T-cell (primary cell): Measurements from ENCODE around the gene BMP5. TPM values are rescaled to one million over a fixed set of nuclear protein-coding genes. Genes with fewer than 3 reads are reported as not detected.

Source experiments
- ATAC-seq, 4 experiments: fragments of 200-7000 bp in 3 of 4; fragments of 150-1000 bp in 1 of 4; cut with Tn5 transposase; replicated peaks in 1 of 4; 1 replicate in 3 of 4; 2 replicates in 1 of 4; pipeline ENCODE4 v1.10.0; 2021; ENCODE audit warnings: moderate library complexity in 3 of 4, mild to moderate bottlenecking in 2 of 4, moderate number of reproducible peaks in 1 of 4
- CTCF ChIA-PET, 2 donors: fragments of 300-600 bp; sonication (Branson Sonifier 250); formaldehyde crosslinking; loops; one replicate each; lab custom pipeline; 2022; ENCODE audit warnings: antibody characterized with exemption in 2 of 2; lab: Charles Lee
- POLR2A ChIA-PET, 2 donors: fragments of 300-600 bp; sonication (Branson Sonifier 250); formaldehyde crosslinking; loops; one replicate each; lab custom pipeline; 2022; ENCODE audit warnings: antibody characterized with exemption in 2 of 2; lab: Charles Lee
- DNase-seq, 35 experiments: peaks; one replicate each; pipeline versions ENCODE4 v3.0.0 to v3.0.0-alpha.2; 2013 to 2023
- H3K27ac ChIP-seq: one replicate; pipeline ENCODE4 v1.5.1; 2013; ENCODE audit warnings: low read length
- H3K27me3 ChIP-seq, 2 experiments: replicated peaks in 1 of 2; 1 replicate in 1 of 2; 2 replicates in 1 of 2; pipeline versions ENCODE4 v1.6.1 to v1.7.0; 2013; ENCODE audit warnings: low read length in 1 of 2, mixed read lengths in 1 of 2; ENCODE audit not compliant: control insufficient read depth in 2 of 2, insufficient read depth in 2 of 2; ENCODE audit errors: extremely low read depth in 1 of 2
- H3K36me3 ChIP-seq, 2 donors: 1 replicate in 1 of 2; 2 replicates in 1 of 2; pipeline versions ENCODE4 v1.6.1 to v1.7.0; 2013; ENCODE audit warnings: low read length in 1 of 2; ENCODE audit not compliant: control insufficient read depth in 2 of 2, insufficient read depth in 1 of 2; ENCODE audit errors: extremely low read depth in 1 of 2
- H3K4me1 ChIP-seq, 2 experiments: 1 replicate in 1 of 2; 2 replicates in 1 of 2; pipeline versions ENCODE4 v1.6.1 to v1.7.0; 2013; ENCODE audit warnings: low read length in 2 of 2, mixed read lengths in 1 of 2; ENCODE audit not compliant: insufficient read depth in 2 of 2, control insufficient read depth in 1 of 2; ENCODE audit errors: extremely low read depth in 1 of 2
- H3K4me3 ChIP-seq, 2 donors: 1 replicate in 1 of 2; 2 replicates in 1 of 2; pipeline versions ENCODE4 v1.5.1 to v1.7.0; 2013; ENCODE audit warnings: mild to moderate bottlenecking in 2 of 2, low read length in 1 of 2, moderate library complexity in 1 of 2; ENCODE audit not compliant: control insufficient read depth in 1 of 2; ENCODE audit errors: extremely low read depth in 1 of 2
- H3K9me3 ChIP-seq: 2 replicates; pipeline ENCODE4 v1.7.0; 2013
- H3K27ac Mint-ChIP-seq, 2 donors: one replicate each; pipeline ENCODE4 v1.8.0; 2020 to 2021; ENCODE audit warnings: mild to moderate bottlenecking in 2 of 2, mixed read lengths in 2 of 2
- H3K27me3 Mint-ChIP-seq, 2 donors: one replicate each; pipeline ENCODE4 v1.8.0; 2021 to 2022; ENCODE audit warnings: mixed read lengths in 2 of 2
- H3K36me3 Mint-ChIP-seq: one replicate; pipeline ENCODE4 v1.8.0; 2021; ENCODE audit warnings: mixed read lengths
- H3K4me1 Mint-ChIP-seq, 3 donors: one replicate each; pipeline ENCODE4 v1.8.0; 2020 to 2022; ENCODE audit warnings: mixed read lengths in 3 of 3, mild to moderate bottlenecking in 1 of 3
- H3K4me3 Mint-ChIP-seq, 3 donors: one replicate each; pipeline ENCODE4 v1.8.0; 2020 to 2022; ENCODE audit warnings: mild to moderate bottlenecking in 3 of 3, mixed read lengths in 3 of 3, moderate library complexity in 3 of 3
- H3K9me3 Mint-ChIP-seq, 3 donors: one replicate each; pipeline ENCODE4 v1.8.0; 2020 to 2022; ENCODE audit warnings: mixed read lengths in 3 of 3
- WGBS: methylation state at CpG from one replicate; pipeline ENCODE4 v1.1.5; 2013; ENCODE audit warnings: missing lambda C conversion rate; ENCODE audit not compliant: insufficient coverage; 5-methylcytosine and 5-hydroxymethylcytosine counted together
- total RNA-seq, 35 experiments: library from RNA in 6 of 35; stranded (reverse) in 6 of 35; fragments of 120-200 nt in 1 of 35; gene quantifications; one replicate each; pipeline versions ENCODE4 v1.2.1 to v1.2.4 and lab custom pipeline; 2013 to 2026

Gene BMP5
- total RNA-seq, 5 donors from 2014 or later (not counting 1 experiment from before 2014, with no cell fraction given), result not detected

DNA sequence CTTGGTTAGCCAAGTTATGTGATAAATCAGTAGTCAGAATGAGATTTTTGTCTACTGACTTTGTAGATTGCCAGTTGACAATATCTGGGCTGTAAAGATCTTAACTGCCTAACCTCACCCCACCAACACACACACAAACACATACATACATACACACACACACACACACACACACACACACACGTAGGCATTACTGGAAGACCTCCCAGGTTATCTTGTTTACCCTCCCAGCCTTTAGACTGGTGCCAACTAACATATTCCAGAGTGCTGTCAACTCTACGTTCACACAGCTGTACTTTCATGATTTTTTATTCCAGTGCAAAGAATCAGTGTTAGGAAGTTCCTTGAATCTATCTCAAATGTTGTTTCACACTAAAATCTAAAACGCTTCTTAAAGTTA lies 38.9 kb downstream of the BMP5 start:
- no peak for ATAC-seq
- POLR2A ChIA-PET, result no interaction called here
- Histone ChIP-seq H3K9me3 (no peaks in the 10 kb centered on the region), H3K4me3 (no peak overlapping the region), H3K4me1 (no peaks in the 10 kb centered on the region), H3K36me3 (no peaks in the 10 kb centered on the region), H3K27ac (no peak overlapping the region), H3K27me3 (no peaks in the 10 kb centered on the region)
- H3K4me1 Mint-ChIP-seq, result no peaks in the 10 kb centered on the region
- no peaks in the 10 kb centered on the region for H3K27me3 Mint-ChIP-seq
- no peak overlapping the region for H3K27ac Mint-ChIP-seq
- H3K36me3 Mint-ChIP-seq, result no peaks in the 10 kb centered on the region
- no peak for DNase-seq
- H3K4me3 Mint-ChIP-seq, result no peak overlapping the region
- WGBS, result 17% methylated on average over 1 of the region's 3 CpGs
- peaks cover 2 to 11% (median 7%) of the 10 kb centered on the region in 3 donors for H3K9me3 Mint-ChIP-seq
- CTCF ChIA-PET, result no interaction called here

- Histone ChIP-seq H3K4me3 (no peak overlapping the region), H3K9me3 (no peaks in the 10 kb centered on the region), H3K4me1 (no peaks in the 10 kb centered on the region), H3K27ac (no peak overlapping the region), H3K36me3 (no peaks in the 10 kb centered on the region), H3K27me3 (no peaks in the 10 kb centered on the region)
- H3K4me1 Mint-ChIP-seq, result no peaks in the 10 kb centered on the region
- ChIA-PET POLR2A (no interaction called here), CTCF (no interaction called here)
- no peaks in the 10 kb centered on the region for H3K27me3 Mint-ChIP-seq
- DNase-seq (no peak), ATAC-seq (no peak)
- H3K4me3 Mint-ChIP-seq, result no peak overlapping the region
- no peak overlapping the region for H3K27ac Mint-ChIP-seq
- no CpG with 5 or more reads among the region's 1 CpG for whole genome bisulfite sequencing
- no peaks in the 10 kb centered on the region for H3K36me3 Mint-ChIP-seq
- peaks cover under 1 to 10% (median 3%) of the 10 kb centered on the region in 3 donors for H3K9me3 Mint-ChIP-seq
Observed at GRCh38 chr6:55835220-55835619, 40.2 kb downstream of the BMP5 start.

DNA sequence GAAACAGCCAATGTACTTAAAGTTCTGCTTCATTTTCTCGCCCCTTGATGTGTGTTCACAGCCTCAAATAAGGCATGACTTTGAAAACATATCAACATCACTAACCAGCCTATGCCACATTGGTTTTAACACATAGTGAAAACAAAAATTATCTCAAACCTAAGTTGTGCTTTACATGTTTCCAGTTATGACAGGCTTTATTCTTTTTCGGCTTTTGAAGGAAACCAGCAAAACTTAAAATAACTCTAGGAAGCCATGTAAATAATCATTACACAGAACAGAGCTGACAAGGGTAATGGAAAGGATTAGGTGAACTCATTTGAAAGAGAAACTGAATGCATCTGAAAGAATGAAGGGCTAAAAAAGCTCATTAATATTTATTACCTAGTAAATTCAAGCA lies 42.1 kb downstream of the BMP5 start:
- peaks cover 0 to 10% (median 0%) of the 10 kb centered on the region in 3 donors for H3K9me3 Mint-ChIP-seq
- ChIA-PET CTCF (no interaction called here), POLR2A (no interaction called here)
- Histone ChIP-seq H3K4me1 (no peaks in the 10 kb centered on the region), H3K9me3 (no peaks in the 10 kb centered on the region), H3K36me3 (no peaks in the 10 kb centered on the region), H3K27me3 (no peaks in the 10 kb centered on the region), H3K4me3 (no peak overlapping the region), H3K27ac (no peak overlapping the region)
- H3K4me1 Mint-ChIP-seq, result no peaks in the 10 kb centered on the region
- no peak overlapping the region for H3K27ac Mint-ChIP-seq
- no CpG with 5 or more reads among the region's 2 CpGs for WGBS
- H3K4me3 Mint-ChIP-seq, result no peak overlapping the region
- no peak for DNase-seq
- ATAC-seq, result no peak
- no peaks in the 10 kb centered on the region for H3K27me3 Mint-ChIP-seq
- no peaks in the 10 kb centered on the region for H3K36me3 Mint-ChIP-seq

- H3K4me3 ChIP-seq, result no peak overlapping the region
- no peaks in the 10 kb centered on the region for H3K4me1 ChIP-seq
- Mint-ChIP-seq H3K4me1 (no peaks in the 10 kb centered on the region), H3K27ac (no peak overlapping the region), H3K27me3 (no peaks in the 10 kb centered on the region), H3K4me3 (no peak overlapping the region), H3K9me3 (peaks cover 0 to 6% (median 6%) of the 10 kb centered on the region in 3 donors), H3K36me3 (no peaks in the 10 kb centered on the region)
- no peaks in the 10 kb centered on the region for H3K9me3 ChIP-seq
- ATAC-seq (no peak), DNase-seq (no peak)
- CTCF ChIA-PET, result no interaction called here
- H3K27ac ChIP-seq, result no peak overlapping the region
- H3K36me3 ChIP-seq, result no peaks in the 10 kb centered on the region
- POLR2A ChIA-PET, result no interaction called here
- H3K27me3 ChIP-seq, result no peaks in the 10 kb centered on the region
Observed at GRCh38 chr6:55827818-55828522, 47.4 kb downstream of the BMP5 start.

GRCh38 chr6:55826941-55827340 lies 48.4 kb downstream of the BMP5 start:
- H3K27me3 Mint-ChIP-seq, result no peaks in the 10 kb centered on the region
- H3K36me3 Mint-ChIP-seq, result no peaks in the 10 kb centered on the region
- no peak overlapping the region for H3K4me3 ChIP-seq
- ATAC-seq (no peak), DNase-seq (no peak)
- ChIA-PET POLR2A (no interaction called here), CTCF (no interaction called here)
- no peaks in the 10 kb centered on the region for H3K27me3 ChIP-seq
- no CpG with 5 or more reads among the region's 1 CpG for WGBS
- H3K4me1 ChIP-seq, result no peaks in the 10 kb centered on the region
- peaks cover 0 to 6% (median 6%) of the 10 kb centered on the region in 3 donors for H3K9me3 Mint-ChIP-seq
- no peak overlapping the region for H3K27ac ChIP-seq
- H3K27ac Mint-ChIP-seq, result no peak overlapping the region
- no peaks in the 10 kb centered on the region for H3K4me1 Mint-ChIP-seq
- H3K9me3 ChIP-seq, result no peaks in the 10 kb centered on the region
- no peak overlapping the region for H3K4me3 Mint-ChIP-seq
- H3K36me3 ChIP-seq, result no peaks in the 10 kb centered on the region

GRCh38 chr6:55825402-55826051 lies 49.9 kb downstream of the BMP5 start:
- ATAC-seq (no peak), DNase-seq (no peak)
- Mint-ChIP-seq H3K36me3 (no peaks in the 10 kb centered on the region), H3K27ac (no peak overlapping the region), H3K9me3 (peaks cover 0 to 8% (median 3%) of the 10 kb centered on the region in 3 donors), H3K27me3 (no peaks in the 10 kb centered on the region), H3K4me1 (no peaks in the 10 kb centered on the region), H3K4me3 (no peak overlapping the region)
- Histone ChIP-seq H3K4me1 (no peaks in the 10 kb centered on the region), H3K9me3 (no peaks in the 10 kb centered on the region), H3K27ac (no peak overlapping the region), H3K27me3 (no peaks in the 10 kb centered on the region), H3K4me3 (no peak overlapping the region), H3K36me3 (no peaks in the 10 kb centered on the region)
- ChIA-PET POLR2A (no interaction called here), CTCF (no interaction called here)
